Uterus (tissue), 4 donors: ENCODE results near the gene GPAM. TPM values are rescaled to one million over a fixed set of nuclear protein-coding genes. Genes with fewer than 3 reads are reported as not detected.

ENCODE experiments used
- DNase-seq, 2 donors: peaks; one replicate each; pipeline ENCODE4 v3.0.0-alpha.2; 2019 to 2020
- H3K27ac ChIP-seq, 2 donors: fragments of 200-600 bp; sonication (generic); 1 replicate in 1 of 2; 2 replicates in 1 of 2; pipeline ENCODE4 v1.5.1; 2016 to 2018
- H3K27me3 ChIP-seq, 2 donors: fragments of 200-600 bp; sonication (generic); one replicate each; pipeline ENCODE4 v1.5.1; 2018 to 2019; ENCODE audit warnings: control low read depth in 1 of 2
- H3K36me3 ChIP-seq, 2 donors: fragments of 200-600 bp; sonication (generic); one replicate each; pipeline ENCODE4 v1.5.1; 2019; ENCODE audit warnings: control low read depth in 1 of 2
- H3K4me1 ChIP-seq, 2 donors: fragments of 200-600 bp; sonication (generic); one replicate each; pipeline ENCODE4 v1.5.1; 2018 to 2019; ENCODE audit warnings: control low read depth in 1 of 2
- H3K4me3 ChIP-seq, 2 donors: fragments of 200-600 bp; sonication (generic); 1 replicate in 1 of 2; 2 replicates in 1 of 2; pipeline ENCODE4 v1.5.1; 2018 to 2019; ENCODE audit warnings: mild to moderate bottlenecking in 1 of 2
- H3K9me3 ChIP-seq, 2 donors: fragments of 200-600 bp; sonication (generic); one replicate each; pipeline ENCODE4 v1.5.1; 2019; ENCODE audit warnings: control low read depth in 1 of 2
- POLR2A ChIP-seq, 2 donors: fragments of 450-650 bp; IDR thresholded peaks; one replicate each; pipeline ENCODE4 v1.6.1; 2016; ENCODE audit warnings: antibody characterized with exemption in 2 of 2, mild to moderate bottlenecking in 1 of 2, moderate library complexity in 1 of 2
- intact Hi-C: fragments of 100-400 bp; cut with DNase I; formaldehyde crosslinking; loops from one replicate; pipeline ENCODE4 v1.15.1; 2023; ENCODE audit warnings: low total_unique reads
- total RNA-seq, 4 donors: library from RNA; depleted of rRNA in 3 of 4; stranded (reverse); fragments of >200 nt in 3 of 4; gene quantifications; one replicate each; pipeline versions ENCODE4 v1.1.0 to v1.2.4, GENCODE V29; 2014 to 2023
- TF ChIP-seq, protein P1 (sequence below), 4 experiments: fragments of 200-600 bp in 2 of 4; fragments of 450-650 bp in 2 of 4; sonication (generic) in 2 of 4; IDR thresholded peaks; one replicate each; pipeline ENCODE4 v1.5.1; 2016 to 2019; ENCODE audit warnings: antibody characterized with exemption in 4 of 4, mild to moderate bottlenecking in 2 of 4, moderate library complexity in 1 of 4
- donor health status: DM: yes; HTN: yes; CAD: no.

The GPAM gene
- total RNA-seq, 4 donors from 2014 or later, result 4.6 to 28.6 (median 7.7) TPM

GRCh38 chr10:112218960-112219359, 35.4 kb upstream of the GPAM start:
- intact Hi-C loops, result no loop called here
- TF ChIP-seq, protein P1, sequence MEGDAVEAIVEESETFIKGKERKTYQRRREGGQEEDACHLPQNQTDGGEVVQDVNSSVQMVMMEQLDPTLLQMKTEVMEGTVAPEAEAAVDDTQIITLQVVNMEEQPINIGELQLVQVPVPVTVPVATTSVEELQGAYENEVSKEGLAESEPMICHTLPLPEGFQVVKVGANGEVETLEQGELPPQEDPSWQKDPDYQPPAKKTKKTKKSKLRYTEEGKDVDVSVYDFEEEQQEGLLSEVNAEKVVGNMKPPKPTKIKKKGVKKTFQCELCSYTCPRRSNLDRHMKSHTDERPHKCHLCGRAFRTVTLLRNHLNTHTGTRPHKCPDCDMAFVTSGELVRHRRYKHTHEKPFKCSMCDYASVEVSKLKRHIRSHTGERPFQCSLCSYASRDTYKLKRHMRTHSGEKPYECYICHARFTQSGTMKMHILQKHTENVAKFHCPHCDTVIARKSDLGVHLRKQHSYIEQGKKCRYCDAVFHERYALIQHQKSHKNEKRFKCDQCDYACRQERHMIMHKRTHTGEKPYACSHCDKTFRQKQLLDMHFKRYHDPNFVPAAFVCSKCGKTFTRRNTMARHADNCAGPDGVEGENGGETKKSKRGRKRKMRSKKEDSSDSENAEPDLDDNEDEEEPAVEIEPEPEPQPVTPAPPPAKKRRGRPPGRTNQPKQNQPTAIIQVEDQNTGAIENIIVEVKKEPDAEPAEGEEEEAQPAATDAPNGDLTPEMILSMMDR (IDR thresholded peaks at IDR 0.05), result no peak
- TF ChIP-seq POLR2A (IDR thresholded peaks at IDR 0.05), result no peak
- Histone ChIP-seq H3K27me3 (no peaks in the 10 kb centered on the region), H3K4me3 (no peak overlapping the region), H3K36me3 (no peaks in the 10 kb centered on the region), H3K9me3 (no peaks in the 10 kb centered on the region), H3K4me1 (no peaks in the 10 kb centered on the region), H3K27ac (no peak overlapping the region)
- DNase-seq, result no peak

DNA sequence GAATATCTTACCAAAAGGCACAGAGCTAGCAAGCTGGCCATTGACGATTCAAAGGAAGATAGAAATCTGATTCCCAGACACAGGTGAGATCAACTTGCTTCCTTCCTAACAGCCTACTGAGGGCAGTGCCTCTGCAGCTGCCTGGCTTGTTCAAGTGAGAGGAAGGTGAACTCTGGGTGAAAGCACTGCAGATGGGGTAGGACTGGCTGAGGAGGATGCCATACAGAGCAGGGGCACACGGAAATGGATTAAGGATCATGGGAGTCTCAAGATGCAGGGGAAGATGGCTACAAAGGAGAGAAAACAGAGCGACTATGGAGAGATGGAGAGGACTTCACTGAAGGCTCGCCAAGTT, 34.4 kb upstream of the GPAM start:
- no peak for TF ChIP-seq POLR2A (IDR thresholded peaks at IDR 0.05)
- TF ChIP-seq, protein P1 (IDR thresholded peaks at IDR 0.05), result no peak
- Histone ChIP-seq H3K9me3 (no peaks in the 10 kb centered on the region), H3K36me3 (no peaks in the 10 kb centered on the region), H3K27me3 (no peaks in the 10 kb centered on the region), H3K4me1 (no peaks in the 10 kb centered on the region), H3K27ac (no peak overlapping the region), H3K4me3 (no peak overlapping the region)
- DNase-seq, result no peak
- intact Hi-C loops, result no loop called here

GRCh38 chr10:112217386-112218035, 33.9 kb upstream of the GPAM start:
- Histone ChIP-seq H3K27me3 (no peaks in the 10 kb centered on the region), H3K9me3 (no peaks in the 10 kb centered on the region), H3K4me3 (no peak overlapping the region), H3K4me1 (no peaks in the 10 kb centered on the region), H3K27ac (no peak overlapping the region), H3K36me3 (no peaks in the 10 kb centered on the region)
- no peak for TF ChIP-seq POLR2A (IDR thresholded peaks at IDR 0.05)
- TF ChIP-seq, protein P1 (IDR thresholded peaks at IDR 0.05), result no peak
- no peak for DNase-seq
- intact Hi-C loops, result no loop called here

GRCh38 chr10:112216966-112217365, 33.4 kb upstream of the GPAM start:
- TF ChIP-seq POLR2A (IDR thresholded peaks at IDR 0.05), result no peak
- TF ChIP-seq, protein P1 (IDR thresholded peaks at IDR 0.05), result no peak
- H3K9me3 ChIP-seq, result no peaks in the 10 kb centered on the region
- no peak overlapping the region for H3K4me3 ChIP-seq
- H3K36me3 ChIP-seq, result no peaks in the 10 kb centered on the region
- H3K27me3 ChIP-seq, result no peaks in the 10 kb centered on the region
- H3K27ac ChIP-seq, result no peak overlapping the region
- intact Hi-C loops, result no loop called here
- DNase-seq, result no peak
- H3K4me1 ChIP-seq, result no peaks in the 10 kb centered on the region

DNA sequence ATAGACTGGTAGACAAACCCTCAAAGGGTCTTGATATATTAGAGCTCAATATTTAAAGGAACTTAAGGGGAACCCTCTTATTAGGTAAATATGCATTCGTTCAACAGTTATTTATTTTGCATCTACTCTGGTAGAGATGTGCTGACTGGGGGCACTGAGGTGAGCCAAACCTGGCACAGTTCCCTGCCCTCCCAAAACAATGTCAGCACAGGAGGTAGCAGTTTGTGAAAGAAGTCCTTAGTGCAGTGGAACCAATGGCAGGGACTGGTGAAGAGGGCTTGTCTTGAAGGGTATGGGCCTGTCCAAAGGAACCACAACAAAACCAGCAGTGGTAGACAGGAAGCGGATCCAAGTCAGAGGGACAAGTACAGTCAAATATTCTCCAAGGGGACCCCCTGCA, 32.6 kb upstream of the GPAM start:
- Histone ChIP-seq H3K4me1 (no peaks in the 10 kb centered on the region), H3K9me3 (no peaks in the 10 kb centered on the region), H3K4me3 (no peak overlapping the region), H3K27ac (no peak overlapping the region), H3K36me3 (no peaks in the 10 kb centered on the region), H3K27me3 (no peaks in the 10 kb centered on the region)
- intact Hi-C loops, result no loop called here
- TF ChIP-seq POLR2A (IDR thresholded peaks at IDR 0.05), result no peak
- TF ChIP-seq, protein P1 (IDR thresholded peaks at IDR 0.05), result no peak
- no peak for DNase-seq
